Activated CD8-positive, alpha-beta memory T cell treated with anti-CD3 and anti-CD28 coated beads, Interleukin-2, amount 10 ng/mL, durations not matched to agents 7 days and 5 days (primary cell): ENCODE results near the gene PLEKHG2. TPM values are rescaled to one million over a fixed set of nuclear protein-coding genes. Genes with fewer than 3 reads are reported as not detected.

Source experiments
- ATAC-seq: fragments of 150-1000 bp; cut with Tn5 transposase; one replicate; pipeline ENCODE4 v1.10.0; 2021; ENCODE audit warnings: moderate library complexity
- CTCF ChIA-PET: fragments of 350-600 bp; sonication (Branson Sonifier 250); formaldehyde crosslinking; loops from one replicate; lab custom pipeline; 2021; ENCODE audit warnings: antibody characterized with exemption; lab: Charles Lee
- DNase-seq: peaks from one replicate; pipeline ENCODE4 v3.0.0-alpha.2; 2020
- H3K27ac Mint-ChIP-seq: one replicate; pipeline ENCODE4 v1.8.0; 2021; ENCODE audit warnings: mild to moderate bottlenecking, mixed read lengths
- H3K27me3 Mint-ChIP-seq: one replicate; pipeline ENCODE4 v1.8.0; 2021; ENCODE audit warnings: mixed read lengths
- H3K36me3 Mint-ChIP-seq: one replicate; pipeline ENCODE4 v1.8.0; 2021; ENCODE audit warnings: mild to moderate bottlenecking, mixed read lengths
- H3K4me1 Mint-ChIP-seq: one replicate; pipeline ENCODE4 v1.8.0; 2021; ENCODE audit warnings: mixed read lengths
- H3K4me3 Mint-ChIP-seq: one replicate; pipeline ENCODE4 v1.8.0; 2021; ENCODE audit warnings: mild to moderate bottlenecking, moderate library complexity, mixed read lengths
- H3K9me3 Mint-ChIP-seq: one replicate; pipeline ENCODE4 v1.8.0; 2022; ENCODE audit warnings: low read depth, mixed read lengths
- total RNA-seq, 2 experiments: library from RNA; stranded (reverse); gene quantifications; one replicate each; pipeline ENCODE4 v1.2.3, GENCODE V29; 2021

PLEKHG2 gene
- total RNA-seq, 2 experiments from 2014 or later, result 57.9 to 73.9 TPM

DNA sequence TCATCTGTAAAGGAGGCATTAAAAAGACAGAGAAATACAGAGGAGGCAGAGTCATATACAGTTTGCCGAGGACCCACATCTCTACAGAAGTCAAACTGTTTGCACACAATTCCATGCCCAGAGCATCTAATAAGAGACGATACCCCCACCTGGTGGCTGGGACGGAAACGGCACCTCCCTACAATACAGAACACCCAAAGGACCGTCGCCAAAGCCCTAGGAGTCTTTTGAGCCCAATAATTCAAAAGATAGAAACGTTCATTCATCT, 703 bp upstream of the PLEKHG2 start:
- Mint-ChIP-seq H3K36me3 (peaks cover 31% of the 10 kb centered on the region), H3K4me3 (peak overlapping the region; percentile 84), H3K27ac (peak overlapping the region; percentile 87), H3K9me3 (no peaks in the 10 kb centered on the region), H3K27me3 (no peaks in the 10 kb centered on the region), H3K4me1 (peaks cover 41% of the 10 kb centered on the region)
- ATAC-seq (peak; percentile 34), DNase-seq (peak; percentile 95)
- CTCF ChIA-PET, result interaction anchor here (0.7 to 2.3 kb wide), 22 partner anchors 10 to 301 kb away, joined by 3 to 152 read pairs (median 6); partner anchors contain the start of genes EID2B, GMFG, MED29 and PAF1

DNA sequence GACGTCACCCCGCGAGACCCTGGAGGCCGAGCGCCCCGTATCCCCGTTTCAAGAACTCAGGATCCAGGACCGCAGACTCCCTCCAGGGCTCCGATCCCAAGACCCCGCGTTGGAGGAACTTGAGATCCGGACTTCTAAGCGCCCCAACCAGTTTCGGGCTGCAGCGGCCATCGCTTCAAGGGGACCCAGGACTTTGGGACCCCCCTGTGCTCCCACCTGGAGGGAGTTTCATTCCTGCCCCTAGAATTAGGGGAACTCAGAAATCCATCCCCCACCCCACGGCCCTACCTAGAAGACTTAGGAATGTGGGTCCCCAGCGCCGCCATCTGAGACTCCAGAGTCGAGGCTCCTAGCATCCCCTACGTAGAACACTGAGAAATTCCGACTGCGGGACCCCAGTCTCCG, 400 bp downstream of the PLEKHG2 start:
- Mint-ChIP-seq H3K4me3 (peak overlapping the region; percentile 84), H3K4me1 (peaks cover 41% of the 10 kb centered on the region), H3K27ac (peak overlapping the region; percentile 87), H3K36me3 (peaks cover 26% of the 10 kb centered on the region), H3K9me3 (no peaks in the 10 kb centered on the region), H3K27me3 (no peaks in the 10 kb centered on the region)
- CTCF ChIA-PET, result interaction anchor here (0.5 to 2.3 kb wide), 10 partner anchors 11 to 293 kb away, joined by 4 to 152 read pairs (median 9); partner anchors contain the start of genes EID2B, MED29, PAF1 and RPS16
- DNase-seq, result no peak
- no peak for ATAC-seq

DNA sequence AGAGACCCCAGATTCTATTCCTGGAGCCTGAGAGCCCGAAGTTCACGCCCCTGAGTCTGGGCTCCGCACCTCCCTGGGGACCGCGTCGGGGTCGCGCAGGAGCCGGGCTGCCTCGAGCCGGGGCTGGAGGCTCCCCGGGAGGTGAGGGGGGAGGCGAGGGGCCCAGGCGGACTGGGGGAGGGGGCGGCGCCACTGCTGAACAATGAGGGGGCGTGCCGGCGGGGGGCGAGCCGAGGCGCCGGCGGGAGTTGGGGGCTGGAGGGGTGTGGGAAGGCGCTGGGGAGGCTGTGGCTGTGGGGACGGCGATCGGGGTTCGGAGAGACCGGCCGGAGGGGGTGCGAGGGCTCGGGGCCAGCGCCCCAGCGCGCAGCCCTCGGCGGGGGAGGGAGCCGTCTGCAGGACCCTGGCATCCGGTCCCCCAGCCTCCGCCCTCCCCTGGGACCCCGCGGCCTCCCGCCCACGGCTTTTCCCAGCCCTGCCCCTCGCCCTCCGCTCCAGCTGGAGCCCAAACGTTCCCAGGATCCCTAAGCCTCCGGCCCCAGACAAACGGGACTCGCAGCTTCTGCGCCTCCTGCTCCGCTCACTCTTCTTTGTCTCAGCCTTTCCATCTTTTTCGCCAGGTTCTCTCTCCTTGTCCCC, 922 bp downstream of the PLEKHG2 start:
- DNase-seq (no peak), ATAC-seq (no peak)
- no peaks in the 10 kb centered on the region for H3K27me3 Mint-ChIP-seq
- H3K36me3 Mint-ChIP-seq, result peaks cover 22% of the 10 kb centered on the region
- CTCF ChIA-PET, result interaction anchor here (1.1 to 1.9 kb wide), 5 partner anchors 13 to 304 kb away, joined by 3 to 9 read pairs (median 5); partner anchors contain the start of gene RPS16
- H3K4me1 Mint-ChIP-seq, result peaks cover 41% of the 10 kb centered on the region
- peak overlapping the region; percentile 87 for H3K27ac Mint-ChIP-seq
- H3K4me3 Mint-ChIP-seq, result peak overlapping the region; percentile 84
- no peaks in the 10 kb centered on the region for H3K9me3 Mint-ChIP-seq

DNA sequence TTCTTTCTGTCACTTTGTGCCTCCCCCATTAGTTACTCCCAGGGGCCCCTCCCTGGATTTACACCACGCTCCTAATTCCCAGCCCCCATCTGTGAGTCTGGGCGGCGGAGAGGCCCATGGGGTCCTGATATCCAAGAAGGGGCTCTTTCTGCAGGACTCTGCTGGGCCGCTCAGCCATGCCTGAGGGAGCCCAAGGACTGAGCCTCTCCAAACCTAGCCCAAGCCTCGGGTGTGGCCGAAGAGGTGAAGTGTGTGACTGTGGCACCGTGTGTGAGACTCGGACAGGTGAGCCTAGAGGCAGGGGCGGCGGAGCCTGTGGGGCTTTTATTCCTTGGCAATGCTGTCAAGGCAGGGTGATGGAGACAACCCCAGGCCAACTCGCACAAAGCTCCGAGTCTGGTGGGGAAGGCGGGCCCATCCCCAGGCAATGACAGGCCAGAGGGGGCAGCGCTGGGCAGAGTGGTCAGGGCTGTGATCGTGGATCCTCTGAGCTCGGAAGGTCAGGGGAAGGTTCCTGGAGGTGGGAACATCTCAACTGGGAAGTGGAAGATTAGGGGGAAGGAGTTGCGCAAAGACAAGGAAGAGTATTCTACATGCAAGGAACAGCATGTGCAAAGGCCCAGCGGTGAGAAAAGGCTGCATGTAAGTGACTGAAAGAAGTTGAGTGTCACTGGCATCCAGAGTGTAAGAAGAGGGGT, 1.6 kb downstream of the PLEKHG2 start:
- Mint-ChIP-seq H3K9me3 (no peaks in the 10 kb centered on the region), H3K27ac (peak overlapping the region; percentile 78), H3K4me1 (peaks cover 39% of the 10 kb centered on the region), H3K27me3 (no peaks in the 10 kb centered on the region), H3K36me3 (peaks cover 16% of the 10 kb centered on the region), H3K4me3 (peak overlapping the region; percentile 84)
- CTCF ChIA-PET, result interaction anchor here (0.9 to 1.9 kb wide), 7 partner anchors 12 to 305 kb away, joined by 3 to 9 read pairs (median 4); partner anchors contain the start of gene RPS16
- DNase-seq (no peak), ATAC-seq (no peak)

DNA sequence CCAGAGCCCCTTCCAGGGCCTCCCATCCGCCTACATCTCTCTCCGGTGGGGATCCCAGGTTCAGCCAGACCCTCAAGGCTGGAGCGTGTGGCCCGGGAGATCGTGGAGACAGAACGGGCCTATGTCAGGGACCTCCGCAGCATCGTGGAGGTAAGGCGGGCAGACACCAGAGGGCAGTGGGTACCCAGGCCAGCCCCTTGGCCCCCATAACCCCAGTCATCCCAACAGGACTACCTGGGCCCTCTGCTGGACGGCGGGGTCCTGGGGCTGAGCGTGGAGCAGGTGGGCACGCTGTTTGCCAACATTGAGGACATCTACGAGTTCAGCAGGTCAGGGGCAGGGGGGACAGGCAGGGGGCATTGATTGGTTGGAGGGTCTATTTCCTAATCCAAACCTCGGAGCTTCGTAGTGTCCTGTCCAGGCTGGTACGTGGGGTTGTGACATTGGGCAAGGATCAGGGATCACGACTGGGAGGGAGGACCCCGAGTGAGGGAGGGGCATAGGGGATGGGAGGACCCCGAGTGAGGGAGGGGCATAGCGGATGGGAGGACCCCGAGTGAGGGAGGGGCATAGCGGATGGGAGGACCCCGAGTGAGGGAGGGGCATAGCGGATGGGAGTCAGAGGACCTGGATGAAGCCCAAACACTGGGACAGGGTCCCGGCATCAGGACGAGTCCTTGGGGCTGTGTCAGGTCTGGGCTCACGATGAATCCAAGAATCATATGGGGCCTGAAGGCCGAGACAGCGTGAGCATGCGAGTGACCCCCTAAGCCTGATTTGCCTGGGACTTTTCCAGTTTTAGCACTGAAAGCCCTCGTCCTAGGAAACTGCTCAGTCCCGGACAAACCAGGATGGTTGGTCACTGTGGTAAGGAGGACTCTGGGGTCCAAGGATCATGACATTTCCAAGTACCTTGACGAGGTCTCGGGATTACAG, 2.9 kb downstream of the PLEKHG2 start:
- no peak overlapping the region for H3K27ac Mint-ChIP-seq
- H3K36me3 Mint-ChIP-seq, result peaks cover 13% of the 10 kb centered on the region
- ATAC-seq (no peak), DNase-seq (no peak)
- CTCF ChIA-PET, result interaction anchor here (0.6 to 1.9 kb wide), 3 partner anchors 11 to 31 kb away, joined by 3 to 9 read pairs (median 3); no protein-coding TSS in a partner anchor
- H3K4me3 Mint-ChIP-seq, result no peak overlapping the region
- no peaks in the 10 kb centered on the region for H3K9me3 Mint-ChIP-seq
- no peaks in the 10 kb centered on the region for H3K27me3 Mint-ChIP-seq
- H3K4me1 Mint-ChIP-seq, result peaks cover 34% of the 10 kb centered on the region

DNA sequence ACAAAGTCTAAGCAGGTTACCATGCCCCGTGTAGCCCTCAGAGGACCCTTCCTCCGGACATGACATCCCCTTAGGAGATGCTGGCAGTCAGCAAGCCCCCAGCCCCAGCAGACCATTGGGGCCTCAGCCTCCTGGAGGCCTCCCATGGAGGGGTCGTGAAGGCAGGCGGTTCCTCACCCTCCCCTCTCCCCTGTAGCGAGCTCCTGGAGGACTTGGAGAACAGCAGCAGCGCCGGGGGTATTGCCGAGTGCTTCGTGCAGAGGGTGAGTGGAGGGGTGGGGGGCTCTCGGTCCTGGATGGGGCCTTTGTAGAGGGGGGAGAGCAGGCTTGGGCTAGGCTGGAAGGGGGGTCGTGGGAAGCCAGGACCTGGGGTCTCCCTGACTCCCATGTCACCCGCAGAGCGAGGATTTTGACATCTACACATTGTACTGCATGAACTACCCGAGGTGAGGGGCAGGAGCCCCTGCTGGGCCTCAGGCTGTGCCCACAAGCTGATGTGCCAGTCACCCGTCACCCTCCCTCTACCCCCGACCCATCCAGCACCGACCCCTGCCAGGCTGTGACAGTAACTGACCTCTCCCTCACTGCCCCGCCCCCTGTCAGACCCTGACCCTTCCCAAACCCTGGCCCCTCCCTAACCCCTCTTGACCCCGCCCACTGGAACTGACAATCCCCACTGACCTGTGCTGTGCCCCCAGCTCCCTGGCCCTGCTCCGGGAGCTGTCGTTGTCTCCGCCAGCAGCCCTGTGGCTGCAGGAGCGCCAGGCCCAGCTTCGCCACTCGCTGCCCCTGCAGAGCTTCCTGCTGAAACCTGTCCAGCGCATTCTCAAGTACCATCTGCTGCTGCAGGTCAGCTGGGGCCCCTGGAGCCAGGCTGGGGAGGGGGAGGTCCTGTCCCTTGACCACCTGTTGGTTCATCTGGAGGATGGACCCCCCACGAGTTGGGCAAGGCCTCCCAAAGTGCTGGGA, 4.0 kb downstream of the PLEKHG2 start:
- no peak overlapping the region for H3K27ac Mint-ChIP-seq
- no peaks in the 10 kb centered on the region for H3K9me3 Mint-ChIP-seq
- DNase-seq (no peak), ATAC-seq (no peak)
- H3K27me3 Mint-ChIP-seq, result no peaks in the 10 kb centered on the region
- H3K4me3 Mint-ChIP-seq, result no peak overlapping the region
- H3K36me3 Mint-ChIP-seq, result peaks cover 8% of the 10 kb centered on the region
- CTCF ChIA-PET, result interaction anchor here (0.6 to 0.8 kb wide), 3 partner anchors 10 to 58 kb away, joined by 3 to 6 read pairs (median 3); no protein-coding TSS in a partner anchor
- peaks cover 23% of the 10 kb centered on the region for H3K4me1 Mint-ChIP-seq

DNA sequence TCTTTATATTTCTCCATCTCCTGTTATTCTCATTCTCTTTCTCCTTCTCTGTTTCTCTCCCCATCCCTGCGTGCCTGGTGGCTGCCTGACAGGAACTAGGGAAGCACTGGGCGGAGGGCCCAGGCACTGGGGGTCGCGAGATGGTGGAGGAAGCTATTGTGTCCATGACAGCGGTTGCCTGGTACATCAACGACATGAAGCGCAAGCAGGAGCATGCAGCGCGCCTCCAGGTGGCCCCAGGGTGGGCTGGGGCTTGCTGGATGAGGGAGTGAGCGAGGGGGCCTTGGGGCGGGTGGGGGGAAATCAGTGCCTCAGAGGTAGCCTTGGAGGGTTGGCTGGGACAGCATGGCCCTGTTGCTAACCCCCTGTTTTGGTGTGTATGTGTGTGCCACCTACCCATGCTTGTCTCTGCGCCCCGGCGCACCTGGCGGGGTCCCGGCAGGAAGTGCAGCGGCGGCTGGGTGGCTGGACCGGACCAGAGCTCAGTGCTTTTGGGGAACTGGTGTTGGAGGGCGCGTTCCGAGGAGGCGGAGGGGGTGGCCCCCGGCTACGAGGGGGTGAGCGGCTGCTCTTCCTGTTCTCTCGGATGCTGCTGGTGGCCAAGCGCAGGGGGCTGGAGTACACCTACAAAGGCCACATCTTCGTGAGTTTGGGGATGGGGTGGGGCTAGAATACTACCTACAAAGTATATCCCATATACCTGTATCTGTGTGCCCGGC, 5.2 kb downstream of the PLEKHG2 start:
- Mint-ChIP-seq H3K27ac (no peak overlapping the region), H3K36me3 (peaks cover 10% of the 10 kb centered on the region), H3K4me3 (no peak overlapping the region), H3K9me3 (no peaks in the 10 kb centered on the region), H3K27me3 (no peaks in the 10 kb centered on the region), H3K4me1 (peaks cover 17% of the 10 kb centered on the region)
- ATAC-seq, result no peak
- CTCF ChIA-PET, result interaction anchor here (1.2 kb wide), 1 partner anchor 20 kb away, joined by 4 read pairs; no protein-coding TSS in a partner anchor
- no peak for DNase-seq

DNA sequence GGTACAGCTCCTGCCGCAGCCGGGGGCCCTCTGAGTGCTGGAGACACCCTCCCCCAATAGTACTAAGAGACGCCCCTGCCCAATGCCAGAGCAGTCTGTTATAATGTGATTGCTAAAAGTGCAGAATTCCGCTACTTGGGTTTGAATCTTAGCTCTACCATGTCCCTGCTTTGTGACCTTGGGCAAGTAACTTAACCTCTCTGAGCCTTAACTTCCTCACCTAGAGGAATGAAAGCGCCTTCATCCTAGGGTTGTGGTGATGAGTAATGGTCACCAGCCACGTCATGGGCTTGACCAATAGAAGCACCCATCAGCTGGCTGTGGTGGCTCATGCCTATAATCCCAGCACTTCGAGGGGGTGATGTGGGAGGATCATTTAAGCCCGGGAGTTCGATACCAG, 6.5 kb downstream of the PLEKHG2 start:
- no peaks in the 10 kb centered on the region for H3K9me3 Mint-ChIP-seq
- CTCF ChIA-PET, result interaction anchor here (1.5 kb wide), 1 partner anchor 15 kb away, joined by 3 read pairs; no protein-coding TSS in a partner anchor
- no peak for DNase-seq
- peaks cover 14% of the 10 kb centered on the region for H3K36me3 Mint-ChIP-seq
- H3K27me3 Mint-ChIP-seq, result no peaks in the 10 kb centered on the region
- ATAC-seq, result no peak
- no peak overlapping the region for H3K4me3 Mint-ChIP-seq
- H3K4me1 Mint-ChIP-seq, result peaks cover 12% of the 10 kb centered on the region
- no peak overlapping the region for H3K27ac Mint-ChIP-seq

DNA sequence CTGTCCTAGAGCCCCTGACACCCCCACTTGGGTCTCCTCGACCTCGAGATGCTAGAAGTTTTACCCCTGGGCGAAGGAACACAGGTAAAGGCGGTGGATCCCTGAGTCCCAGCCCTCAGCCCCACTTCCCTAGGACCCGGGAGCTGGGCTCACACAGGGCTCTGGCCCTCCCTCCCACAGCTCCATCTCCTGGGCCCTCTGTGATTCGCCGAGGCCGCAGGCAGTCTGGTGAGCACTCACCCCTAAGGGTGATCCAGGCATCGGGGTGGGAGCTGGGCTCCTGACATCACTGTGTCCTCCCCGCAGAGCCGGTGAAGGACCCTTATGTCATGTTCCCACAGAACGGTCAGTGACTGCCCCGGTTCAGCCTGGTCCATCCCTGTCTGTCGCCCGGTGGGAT, 8.3 kb downstream of the PLEKHG2 start:
- H3K9me3 Mint-ChIP-seq, result no peaks in the 10 kb centered on the region
- H3K27me3 Mint-ChIP-seq, result no peaks in the 10 kb centered on the region
- H3K27ac Mint-ChIP-seq, result no peak overlapping the region
- H3K4me3 Mint-ChIP-seq, result no peak overlapping the region
- DNase-seq (no peak), ATAC-seq (no peak)
- H3K36me3 Mint-ChIP-seq, result peaks cover 9% of the 10 kb centered on the region
- H3K4me1 Mint-ChIP-seq, result no peaks in the 10 kb centered on the region
- CTCF ChIA-PET, result interaction anchor here (1.0 to 2.1 kb wide), 2 partner anchors 9 to 23 kb away, joined by 3 to 7 read pairs; partner anchors contain the start of gene PLEKHG2

DNA sequence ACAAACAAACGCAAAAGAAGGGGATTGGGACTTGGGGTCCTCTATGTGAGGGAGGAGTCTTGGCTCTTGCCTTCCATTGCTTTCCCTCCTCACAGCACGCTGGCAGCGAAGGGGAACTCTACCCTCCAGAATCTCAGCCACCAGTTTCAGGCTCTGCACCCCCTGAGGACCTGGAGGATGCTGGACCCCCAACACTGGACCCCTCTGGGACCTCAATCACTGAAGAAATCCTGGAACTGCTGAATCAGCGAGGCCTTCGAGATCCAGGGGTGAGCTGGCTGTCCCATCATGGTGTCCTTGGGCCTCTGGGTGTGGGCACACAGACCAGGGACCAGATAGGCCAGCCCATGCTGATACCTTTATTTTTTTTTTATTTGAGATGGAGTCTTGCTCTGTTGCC, 9.6 kb downstream of the PLEKHG2 start:
- CTCF ChIA-PET, result interaction anchor here (0.6 to 2.1 kb wide), 2 partner anchors 10 to 21 kb away, joined by 3 to 7 read pairs; partner anchors contain the start of gene PLEKHG2
- DNase-seq, result no peak
- Mint-ChIP-seq H3K27me3 (no peaks in the 10 kb centered on the region), H3K36me3 (peaks cover 9% of the 10 kb centered on the region), H3K4me3 (no peak overlapping the region), H3K27ac (no peak overlapping the region), H3K4me1 (no peaks in the 10 kb centered on the region), H3K9me3 (no peaks in the 10 kb centered on the region)
- no peak for ATAC-seq

DNA sequence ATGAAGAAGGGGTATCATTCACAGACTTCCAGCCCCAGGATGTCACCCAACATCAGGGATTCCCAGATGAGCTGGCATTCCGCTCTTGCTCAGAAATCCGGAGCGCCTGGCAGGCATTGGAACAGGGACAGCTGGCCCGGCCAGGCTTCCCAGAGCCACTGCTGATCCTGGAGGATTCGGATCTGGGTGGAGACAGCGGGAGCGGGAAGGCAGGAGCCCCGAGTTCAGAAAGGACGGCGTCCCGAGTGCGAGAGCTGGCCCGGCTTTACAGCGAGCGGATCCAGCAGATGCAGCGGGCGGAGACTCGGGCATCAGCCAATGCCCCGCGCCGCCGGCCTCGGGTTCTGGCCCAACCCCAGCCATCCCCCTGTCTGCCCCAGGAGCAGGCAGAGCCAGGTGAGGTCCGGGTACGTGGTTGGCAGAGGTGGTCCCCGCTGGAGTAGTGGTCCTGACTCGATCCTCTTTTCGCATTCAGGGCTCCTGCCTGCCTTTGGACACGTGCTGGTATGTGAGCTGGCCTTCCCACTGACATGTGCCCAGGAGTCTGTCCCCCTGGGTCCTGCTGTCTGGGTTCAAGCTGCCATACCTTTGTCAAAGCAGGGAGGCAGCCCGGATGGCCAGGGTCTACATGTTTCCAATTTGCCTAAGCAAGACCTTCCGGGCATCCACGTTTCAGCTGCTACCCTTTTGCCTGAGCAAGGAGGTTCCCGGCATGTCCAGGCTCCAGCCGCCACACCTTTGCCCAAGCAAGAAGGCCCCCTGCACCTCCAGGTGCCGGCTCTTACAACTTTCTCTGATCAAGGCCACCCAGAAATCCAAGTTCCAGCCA, 11.0 kb downstream of the PLEKHG2 start:
- CTCF ChIA-PET, result interaction anchor here (1.4 to 2.0 kb wide), 3 partner anchors 12 to 109 kb away, joined by 3 to 7 read pairs (median 5); partner anchors contain the start of genes EID2B and RPS16
- ATAC-seq (no peak), DNase-seq (no peak)
- Mint-ChIP-seq H3K27me3 (no peaks in the 10 kb centered on the region), H3K9me3 (no peaks in the 10 kb centered on the region), H3K4me3 (no peak overlapping the region), H3K27ac (no peak overlapping the region), H3K36me3 (peaks cover 6% of the 10 kb centered on the region), H3K4me1 (no peaks in the 10 kb centered on the region)
